Measurements from ENCODE around the gene RAB17.

The RAB17 gene

DNA sequence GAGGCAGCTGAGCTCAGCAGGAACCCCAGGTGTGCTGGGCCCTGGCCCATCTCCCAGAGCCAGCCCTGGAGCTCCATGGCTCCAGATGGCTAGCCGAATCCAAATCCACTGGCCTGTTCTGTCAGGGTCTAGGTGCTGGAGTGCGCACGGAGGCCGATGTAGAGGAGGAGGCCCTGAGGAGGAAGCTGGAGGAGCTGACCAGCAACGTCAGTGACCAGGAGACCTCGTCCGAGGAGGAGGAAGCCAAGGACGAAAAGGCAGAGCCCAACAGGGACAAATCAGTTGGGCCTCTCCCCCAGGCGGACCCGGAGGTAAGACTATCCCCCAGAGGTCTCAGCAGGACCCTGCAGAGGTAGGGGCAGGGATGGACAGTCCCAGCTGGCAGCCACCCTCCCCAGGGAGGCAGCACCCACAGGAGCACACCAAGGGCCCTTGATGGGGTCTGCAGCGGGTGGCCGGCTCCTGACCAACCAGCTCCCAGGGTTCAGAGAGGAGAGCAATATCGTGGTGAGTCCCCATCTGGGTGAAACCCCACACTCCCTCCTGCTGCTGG is 50.2 kb downstream of the RAB17 start:
- H3K27ac ChIP-seq = no peak overlapping the region

GRCh38 chr2:237539681-237540080 is 50.9 kb downstream of the RAB17 start:
- TF ChIP-seq CTCF (conservative IDR thresholded peaks at IDR 0.05) = no peak
- no peak overlapping the region for H3K27ac ChIP-seq

More for the DNA sequence above, 50.2 kb downstream of the RAB17 start:
- TF ChIP-seq CTCF (conservative IDR thresholded peaks at IDR 0.05) = no peak

GRCh38 chr2:237538901-237539300 is 51.6 kb downstream of the RAB17 start:
- TF ChIP-seq CTCF (conservative IDR thresholded peaks at IDR 0.05) = no peak
- no peak overlapping the region for H3K27ac ChIP-seq

DNA sequence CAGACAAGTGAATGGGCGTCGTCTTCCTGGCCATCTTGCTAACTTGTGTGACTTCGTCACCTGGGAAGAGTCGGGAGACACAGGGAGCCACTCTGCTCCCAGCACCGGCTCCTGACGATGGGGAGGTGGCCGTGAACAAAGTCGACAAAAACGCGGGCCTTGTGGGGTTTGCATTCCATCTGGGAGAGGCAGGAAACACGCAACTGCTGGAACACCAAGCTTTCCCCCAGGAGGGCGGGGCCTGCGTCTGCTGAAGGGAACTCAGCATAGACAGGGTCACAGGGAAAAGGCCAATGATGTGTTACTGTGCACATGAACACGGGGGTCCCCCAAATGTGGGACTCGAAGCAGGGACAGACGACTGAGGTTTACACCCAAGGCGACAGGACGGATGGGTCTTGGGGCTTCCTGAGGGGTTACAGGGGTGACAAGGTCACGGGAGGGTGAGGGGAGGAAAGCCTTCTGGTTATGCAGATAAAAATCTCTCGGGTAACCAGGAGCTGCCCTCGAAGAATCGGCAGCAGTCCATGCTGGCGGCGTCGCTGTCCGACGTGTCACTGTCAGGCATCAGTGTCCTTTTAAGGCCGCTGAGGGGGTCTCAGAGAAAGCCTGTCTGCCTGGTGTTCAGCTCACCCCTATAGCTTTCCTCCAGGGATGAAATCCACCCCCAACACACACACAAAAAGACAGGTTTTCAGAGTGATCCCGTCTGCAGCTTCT is 52.4 kb downstream of the RAB17 start:
- no peak overlapping the region for H3K27ac ChIP-seq
- TF ChIP-seq CTCF (conservative IDR thresholded peaks at IDR 0.05) = no peak

- TF ChIP-seq CTCF (conservative IDR thresholded peaks at IDR 0.05) = no peak
- no peak overlapping the region for H3K27ac ChIP-seq
Measured at GRCh38 chr2:237536617-237537016, 53.9 kb downstream of the RAB17 start.

DNA sequence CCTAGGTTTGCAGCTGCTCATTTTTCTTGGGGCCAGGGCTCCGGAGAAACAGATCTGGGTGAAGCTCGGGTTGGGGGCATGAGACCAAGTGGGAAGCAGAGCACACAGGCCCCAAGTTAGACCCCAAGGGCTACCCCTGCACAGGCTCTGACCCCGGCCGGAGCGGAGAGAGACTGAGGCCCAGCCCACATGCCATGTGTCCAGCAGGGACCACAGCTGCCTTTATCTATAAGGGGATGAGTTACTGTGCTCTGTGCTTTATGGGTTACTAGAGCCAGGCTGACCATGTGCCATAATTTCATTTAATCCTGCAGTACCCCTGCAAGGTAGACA is 54.5 kb downstream of the RAB17 start:
- no peak overlapping the region for H3K27ac ChIP-seq
- TF ChIP-seq CTCF (conservative IDR thresholded peaks at IDR 0.05) = no peak

DNA sequence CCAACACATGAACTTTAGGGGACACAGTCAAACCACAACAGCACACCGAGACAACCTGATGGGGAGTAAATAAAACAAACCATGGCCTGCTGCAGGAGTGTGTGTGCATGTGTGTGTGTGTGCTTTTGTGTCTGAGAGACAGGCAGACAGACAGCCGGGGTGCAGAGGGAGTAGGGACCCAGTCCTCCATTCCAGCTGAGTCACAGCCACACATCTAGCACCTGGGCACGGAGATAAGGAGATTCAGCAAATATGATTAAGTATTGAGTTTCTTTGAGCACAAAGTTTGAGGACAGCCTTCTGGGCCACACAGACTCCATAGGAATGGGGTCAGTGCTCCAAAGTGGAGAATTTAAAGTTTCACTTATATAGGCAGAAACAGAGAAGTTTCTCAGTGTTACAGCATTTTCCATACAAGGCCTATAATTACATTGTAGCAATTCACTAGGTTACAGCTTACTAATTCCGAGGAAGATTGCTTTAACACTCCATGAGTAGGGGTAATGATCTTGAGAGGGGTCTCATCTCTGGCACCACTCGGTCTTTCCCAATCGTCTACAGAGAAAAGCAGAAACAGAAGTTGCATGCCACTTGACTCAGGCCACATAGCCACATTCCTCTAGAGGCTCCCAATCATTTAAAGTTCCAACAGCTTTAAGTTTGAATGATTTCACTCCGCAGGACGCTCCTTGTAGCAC is 55.0 kb downstream of the RAB17 start:
- no peak for TF ChIP-seq CTCF (conservative IDR thresholded peaks at IDR 0.05)
- no peak overlapping the region for H3K27ac ChIP-seq
